T-helper 17 cell (primary cell): Measurements from ENCODE around the gene CPSF4. TPM values are rescaled to one million over a fixed set of nuclear protein-coding genes. Genes with fewer than 3 reads are reported as not detected.

Experiments
- ATAC-seq: fragments of 150-1000 bp; cut with Tn5 transposase; 2 replicates; pipeline ENCODE4 v1.10.0; 2021; ENCODE audit warnings: mild to moderate bottlenecking, moderate library complexity
- DNase-seq, 3 donors: peaks; one replicate each; pipeline versions ENCODE4 v3.0.0 to v3.0.0-alpha.2; 2020 to 2021
- H3K9me3 ChIP-seq: one replicate; pipeline ENCODE4 v1.7.0; 2013; ENCODE audit warnings: low read length, mild to moderate bottlenecking; ENCODE audit not compliant: control insufficient read depth, poor library complexity, severe bottlenecking
- H3K27ac Mint-ChIP-seq: one replicate; pipeline ENCODE4 v1.8.0; 2022; ENCODE audit warnings: mild to moderate bottlenecking, moderate library complexity, mixed read lengths
- H3K27me3 Mint-ChIP-seq: one replicate; pipeline ENCODE4 v1.8.0; 2022; ENCODE audit warnings: mixed read lengths
- H3K36me3 Mint-ChIP-seq: one replicate; pipeline ENCODE4 v1.8.0; 2022; ENCODE audit warnings: low read depth, mixed read lengths
- H3K4me1 Mint-ChIP-seq: one replicate; pipeline ENCODE4 v1.8.0; 2022; ENCODE audit warnings: mild to moderate bottlenecking, mixed read lengths
- H3K4me3 Mint-ChIP-seq: one replicate; pipeline ENCODE4 v1.8.0; 2022; ENCODE audit warnings: mild to moderate bottlenecking, moderate library complexity, mixed read lengths
- total RNA-seq, 4 donors: library from RNA in 2 of 4; stranded (reverse) in 2 of 4; gene quantifications; one replicate each; pipeline ENCODE4 v1.2.3 and lab custom pipeline; 2022 to 2026

Gene CPSF4
- total RNA-seq (10 to 100 TPM; 35.0 to 42.9 TPM), total RNA-seq (lab: John Stamatoyannopoulos, UW) (28.1 to 46.9 reads per million in 2 donors)

DNA sequence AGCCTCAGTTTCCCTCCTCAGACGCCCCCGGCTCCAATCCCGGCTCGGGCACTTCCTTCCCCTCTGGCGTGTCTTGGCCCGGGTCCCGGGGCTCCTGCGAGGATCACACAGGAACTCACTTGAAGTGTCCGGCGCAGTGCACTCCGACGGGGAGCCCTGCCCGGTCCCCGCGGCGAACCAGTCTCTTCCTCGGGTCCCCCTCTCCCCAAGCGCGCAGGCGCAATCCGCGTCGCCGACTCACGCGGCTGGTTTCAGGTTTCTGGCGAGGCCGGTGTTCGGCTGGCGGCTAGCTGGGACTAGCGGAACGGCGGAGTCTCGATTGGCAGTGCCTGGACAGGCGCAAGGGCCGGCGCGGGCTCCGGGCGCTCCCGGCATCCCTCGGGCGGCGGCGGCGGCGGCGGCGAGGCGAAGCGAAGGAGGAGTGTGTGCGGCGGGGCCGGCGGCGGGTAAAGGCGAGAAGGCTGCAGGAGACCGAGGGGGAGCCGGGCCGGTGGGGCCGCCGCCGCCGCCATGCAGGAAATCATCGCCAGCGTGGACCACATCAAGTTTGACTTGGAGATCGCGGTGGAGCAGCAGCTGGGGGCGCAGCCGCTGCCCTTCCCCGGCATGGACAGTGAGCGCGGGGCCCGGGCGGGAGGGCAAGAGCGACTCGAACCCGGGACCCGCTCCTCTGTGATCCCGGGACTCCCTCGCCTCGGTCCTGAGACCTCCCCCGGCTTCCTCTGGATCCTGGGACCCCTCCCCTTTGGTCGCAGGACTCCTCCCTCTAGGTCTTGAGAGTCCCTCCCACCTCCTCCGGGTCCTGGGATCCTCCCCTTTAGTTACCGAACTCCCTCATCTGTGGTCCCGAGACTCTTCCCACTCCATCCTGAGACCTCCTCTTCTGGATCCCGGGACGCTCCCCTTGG lies at the start of gene CPSF4, which contains the start of gene PTCD1:
Gene CPSF4, plus strand, starts transcription at position 371 of the 908 bp plus-strand sequence. Its CDS starts 140 bp downstream, at position 511.
Gene PTCD1, minus strand, starts transcription at position 226 of the 908 bp plus-strand sequence. CDS start 3,556 bp downstream, outside the sequence.
- Mint-ChIP-seq H3K4me3 (peak within 1 kb of the TSS; percentile 98), H3K4me1 (peaks cover 30% of the 10 kb centered on the region), H3K27ac (peak within 1 kb of the TSS; percentile 95), H3K27me3 (no peaks in the 10 kb centered on the region), H3K36me3 (peaks cover 5% of the 10 kb centered on the region)
- ATAC-seq: peak; percentile 90
- H3K9me3 ChIP-seq: no peaks in the 10 kb centered on the region
- peak; percentile 71 to 80 (median 73) for DNase-seq

DNA sequence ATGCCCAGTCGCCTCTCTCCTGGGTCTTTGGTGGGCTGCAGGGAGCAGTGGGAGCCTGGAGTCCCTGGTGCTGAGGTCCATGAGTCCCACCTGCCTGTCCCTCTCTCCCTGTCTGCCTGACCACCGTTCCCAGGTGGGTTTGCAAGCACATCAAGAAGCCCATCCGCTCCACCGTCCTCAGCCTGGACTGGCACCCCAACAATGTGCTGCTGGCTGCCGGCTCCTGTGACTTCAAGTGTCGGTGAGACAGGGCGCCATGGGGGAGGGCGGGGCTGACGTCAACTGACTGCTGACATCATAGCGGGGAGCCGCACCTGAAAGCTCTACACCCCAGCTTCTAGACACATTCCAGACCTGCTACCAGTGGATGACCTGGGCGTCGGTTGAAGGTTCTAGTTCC lies 49.0 kb upstream of the CPSF4 start:
- H3K27ac Mint-ChIP-seq: no peak overlapping the region
- peaks cover 16% of the 10 kb centered on the region for H3K4me1 Mint-ChIP-seq
- no peaks in the 10 kb centered on the region for H3K9me3 ChIP-seq
- no peak overlapping the region for H3K4me3 Mint-ChIP-seq
- no peaks in the 10 kb centered on the region for H3K36me3 Mint-ChIP-seq
- ATAC-seq (no peak), DNase-seq (no peak)
- no peaks in the 10 kb centered on the region for H3K27me3 Mint-ChIP-seq

DNA sequence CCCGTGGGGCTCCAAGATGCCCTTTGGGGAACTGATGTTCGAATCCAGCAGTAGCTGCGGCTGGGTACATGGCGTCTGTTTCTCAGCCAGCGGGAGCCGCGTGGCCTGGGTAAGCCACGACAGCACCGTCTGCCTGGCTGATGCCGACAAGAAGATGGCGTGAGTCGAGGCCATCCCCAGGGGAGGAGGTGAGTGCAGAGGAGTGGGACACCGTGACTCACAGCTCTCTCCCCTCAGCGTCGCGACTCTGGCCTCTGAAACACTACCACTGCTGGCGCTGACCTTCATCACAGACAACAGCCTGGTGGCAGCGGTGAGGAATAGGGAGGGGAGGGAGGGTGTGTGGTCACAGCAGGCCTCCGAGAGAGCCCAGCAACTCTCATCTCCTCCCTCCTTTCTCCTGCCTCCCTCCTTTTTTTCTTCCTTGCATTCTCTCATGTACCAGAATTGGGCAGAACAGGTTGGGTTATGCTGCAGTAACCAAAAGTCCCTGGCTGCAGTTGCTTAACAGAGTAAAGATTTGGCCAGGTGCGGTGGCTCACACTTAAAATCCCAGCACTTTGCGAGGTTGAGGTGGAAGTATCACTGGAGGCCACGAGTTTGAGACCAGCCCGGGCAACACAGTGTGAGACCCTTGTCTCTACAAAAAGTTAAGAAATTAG lies 47.7 kb upstream of the CPSF4 start:
- Mint-ChIP-seq H3K27me3 (no peaks in the 10 kb centered on the region), H3K36me3 (no peaks in the 10 kb centered on the region), H3K4me1 (peaks cover 17% of the 10 kb centered on the region), H3K4me3 (peak overlapping the region; percentile 33), H3K27ac (peak overlapping the region; percentile 86)
- no peaks in the 10 kb centered on the region for H3K9me3 ChIP-seq
- no peak for DNase-seq
- no peak for ATAC-seq

DNA sequence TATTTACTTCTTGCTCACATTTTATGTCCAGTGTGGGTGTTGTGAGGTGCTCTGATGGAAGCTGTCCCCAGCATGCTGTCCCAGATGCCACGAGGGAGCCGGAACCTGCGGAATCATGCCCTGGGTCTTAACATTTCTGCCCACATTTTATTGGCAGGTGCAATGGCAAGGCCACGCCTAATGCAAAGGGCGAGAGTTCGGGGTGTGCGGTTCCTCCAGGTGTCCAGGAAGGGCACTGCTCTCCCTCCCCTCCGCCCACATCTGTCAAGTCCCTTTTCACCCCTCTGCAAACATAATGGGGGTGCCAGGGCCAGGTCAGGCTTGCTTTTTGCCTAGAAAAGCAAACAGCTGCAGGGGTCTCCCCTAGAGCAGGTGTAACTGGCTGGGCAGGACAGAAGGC lies 46.7 kb upstream of the CPSF4 start:
- H3K27ac Mint-ChIP-seq: peak overlapping the region; percentile 86
- H3K36me3 Mint-ChIP-seq: no peaks in the 10 kb centered on the region
- H3K4me1 Mint-ChIP-seq: peaks cover 14% of the 10 kb centered on the region
- ATAC-seq (no peak), DNase-seq (no peak)
- no peaks in the 10 kb centered on the region for H3K9me3 ChIP-seq
- H3K4me3 Mint-ChIP-seq: peak overlapping the region; percentile 87
- no peaks in the 10 kb centered on the region for H3K27me3 Mint-ChIP-seq

DNA sequence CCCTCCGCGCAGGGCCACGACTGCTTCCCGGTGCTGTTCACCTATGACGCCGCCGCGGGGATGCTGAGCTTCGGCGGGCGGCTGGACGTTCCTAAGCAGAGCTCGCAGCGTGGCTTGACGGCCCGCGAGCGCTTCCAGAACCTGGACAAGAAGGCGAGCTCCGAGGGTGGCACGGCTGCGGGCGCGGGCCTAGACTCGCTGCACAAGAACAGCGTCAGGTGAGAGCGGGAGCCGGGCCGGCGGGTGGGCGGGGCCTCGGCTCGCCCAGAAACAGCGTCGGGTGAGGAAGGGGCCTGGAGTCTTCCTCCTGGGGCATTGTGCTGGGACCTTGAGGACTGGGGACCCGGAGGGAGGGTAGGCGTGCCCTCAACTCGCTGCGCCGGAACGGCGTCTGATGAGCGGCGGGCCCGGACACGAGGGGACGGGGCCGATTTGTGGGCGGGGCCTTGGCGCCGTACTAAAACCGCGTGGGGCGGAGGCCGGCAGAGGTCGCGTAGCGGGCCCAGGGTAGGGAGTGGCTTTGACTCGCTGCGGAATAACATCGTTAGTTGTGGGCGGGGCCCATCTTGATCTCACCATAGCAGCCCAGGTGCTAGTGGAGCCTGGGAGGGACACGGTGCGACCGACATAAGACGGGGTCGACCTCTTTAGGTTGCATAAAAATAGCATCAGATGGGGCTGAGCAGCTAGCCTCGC lies 45.9 kb upstream of the CPSF4 start:
- DNase-seq: peak; percentile 77 to 80 (median 80)
- H3K4me3 Mint-ChIP-seq: peak overlapping the region; percentile 87

DNA sequence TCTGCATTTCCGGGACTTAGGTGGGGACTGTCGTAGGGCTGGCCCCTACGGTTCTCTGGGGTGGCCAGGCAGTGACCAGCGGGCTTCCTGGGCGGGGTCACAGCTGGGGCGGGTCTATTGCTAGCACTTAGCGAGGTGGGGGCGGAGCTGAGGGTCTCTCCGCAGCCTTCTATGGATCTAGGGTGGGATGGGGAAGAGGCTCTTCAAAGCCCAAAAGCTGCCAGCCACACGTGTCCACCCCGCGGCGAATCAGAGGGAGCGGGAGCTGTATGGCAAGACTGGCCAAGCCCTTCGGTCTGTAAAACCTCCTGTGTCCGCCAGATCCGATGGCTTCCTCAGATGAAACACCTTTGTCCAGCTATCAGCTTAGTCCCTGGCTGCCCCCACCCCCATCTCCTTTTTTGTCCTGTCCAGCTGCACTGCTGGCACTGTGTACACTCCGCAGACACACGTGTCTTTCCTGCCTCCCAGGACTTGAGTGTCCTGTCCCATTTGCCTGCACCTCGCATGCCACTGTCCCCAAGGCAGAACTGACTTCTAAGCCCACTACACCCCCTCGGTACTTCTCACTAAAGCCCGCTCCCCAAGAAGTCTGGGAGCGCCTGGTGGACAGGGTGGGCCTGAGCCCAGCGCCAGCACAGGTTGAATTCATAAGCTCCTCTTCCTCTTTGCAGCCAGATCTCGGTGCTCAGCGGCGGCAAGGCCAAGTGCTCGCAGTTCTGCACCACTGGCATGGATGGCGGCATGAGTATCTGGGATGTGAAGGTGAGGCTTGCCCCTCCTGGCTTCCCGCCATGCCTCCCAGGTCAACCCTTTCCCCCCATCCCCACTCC lies 45.2 kb upstream of the CPSF4 start:
- Mint-ChIP-seq H3K27me3 (no peaks in the 10 kb centered on the region), H3K4me1 (peaks cover 20% of the 10 kb centered on the region), H3K36me3 (peaks cover 2% of the 10 kb centered on the region), H3K27ac (peak overlapping the region; percentile 86), H3K4me3 (peak overlapping the region; percentile 87)
- DNase-seq (no peak), ATAC-seq (no peak)
- no peaks in the 10 kb centered on the region for H3K9me3 ChIP-seq

More for the DNA sequence above, 45.9 kb upstream of the CPSF4 start:
- peak; percentile 97 for ATAC-seq
- Mint-ChIP-seq H3K27ac (peak overlapping the region; percentile 86), H3K27me3 (no peaks in the 10 kb centered on the region), H3K4me1 (peaks cover 14% of the 10 kb centered on the region), H3K36me3 (peaks cover 1% of the 10 kb centered on the region)
- H3K9me3 ChIP-seq: no peaks in the 10 kb centered on the region

DNA sequence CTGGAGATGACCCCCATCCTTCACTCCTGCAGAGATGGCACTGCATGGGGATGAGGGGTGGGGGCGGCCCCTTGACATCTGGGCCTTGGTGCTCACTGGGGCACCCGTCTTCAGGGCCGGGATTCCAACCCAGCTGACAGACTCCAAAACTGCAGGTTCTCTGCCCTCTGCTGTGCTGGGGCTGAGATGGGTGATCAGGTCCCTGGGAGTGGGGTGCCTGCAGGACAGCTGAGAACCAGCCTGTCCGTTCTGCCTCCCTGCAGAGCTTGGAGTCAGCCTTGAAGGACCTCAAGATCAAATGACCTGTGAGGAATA lies 44.6 kb upstream of the CPSF4 start:
- H3K27ac Mint-ChIP-seq: peak overlapping the region; percentile 86
- no peaks in the 10 kb centered on the region for H3K9me3 ChIP-seq
- no peak for DNase-seq
- H3K27me3 Mint-ChIP-seq: no peaks in the 10 kb centered on the region
- peaks cover 24% of the 10 kb centered on the region for H3K4me1 Mint-ChIP-seq
- no peak for ATAC-seq
- H3K36me3 Mint-ChIP-seq: peaks cover 2% of the 10 kb centered on the region
- peak overlapping the region; percentile 9 for H3K4me3 Mint-ChIP-seq

DNA sequence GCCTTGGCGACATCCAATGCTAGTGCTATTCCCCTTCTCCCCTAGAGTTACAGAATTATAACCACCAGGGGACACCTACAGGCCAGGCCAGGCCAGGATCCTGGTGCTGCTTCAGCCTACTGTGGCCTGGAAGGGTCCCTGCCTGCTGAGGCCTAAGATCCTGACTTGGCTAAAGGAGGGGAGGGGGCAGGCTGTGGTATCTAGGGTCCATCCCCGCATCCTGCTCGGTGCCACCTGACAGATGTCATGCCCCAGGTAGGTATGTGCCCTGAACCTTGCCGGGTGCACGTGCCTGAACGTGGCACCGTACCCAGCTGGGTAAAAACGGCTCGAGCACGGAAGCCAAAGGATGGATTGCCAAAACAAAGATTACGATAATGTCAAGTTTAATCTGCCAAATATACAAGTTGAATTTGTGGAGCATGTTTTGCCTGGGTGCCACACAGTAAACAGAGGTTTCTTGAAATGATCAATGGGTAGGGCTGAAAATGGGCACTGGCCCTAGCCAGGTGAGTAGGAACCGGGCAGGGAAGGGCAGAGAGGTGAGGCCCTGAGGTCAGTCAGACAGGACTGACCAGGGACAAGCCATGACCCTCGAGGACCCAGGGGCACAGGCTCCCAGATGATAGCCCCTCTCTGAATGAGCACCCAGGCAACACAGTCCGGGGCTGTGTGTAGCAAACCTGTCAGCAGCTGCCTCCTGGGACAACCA lies 43.0 kb upstream of the CPSF4 start:
- H3K4me3 Mint-ChIP-seq: no peak overlapping the region
- ATAC-seq: no peak
- H3K27ac Mint-ChIP-seq: no peak overlapping the region
- H3K4me1 Mint-ChIP-seq: peaks cover 24% of the 10 kb centered on the region
- no peaks in the 10 kb centered on the region for H3K27me3 Mint-ChIP-seq
- no peaks in the 10 kb centered on the region for H3K9me3 ChIP-seq
- no peak for DNase-seq
- peaks cover 2% of the 10 kb centered on the region for H3K36me3 Mint-ChIP-seq

DNA sequence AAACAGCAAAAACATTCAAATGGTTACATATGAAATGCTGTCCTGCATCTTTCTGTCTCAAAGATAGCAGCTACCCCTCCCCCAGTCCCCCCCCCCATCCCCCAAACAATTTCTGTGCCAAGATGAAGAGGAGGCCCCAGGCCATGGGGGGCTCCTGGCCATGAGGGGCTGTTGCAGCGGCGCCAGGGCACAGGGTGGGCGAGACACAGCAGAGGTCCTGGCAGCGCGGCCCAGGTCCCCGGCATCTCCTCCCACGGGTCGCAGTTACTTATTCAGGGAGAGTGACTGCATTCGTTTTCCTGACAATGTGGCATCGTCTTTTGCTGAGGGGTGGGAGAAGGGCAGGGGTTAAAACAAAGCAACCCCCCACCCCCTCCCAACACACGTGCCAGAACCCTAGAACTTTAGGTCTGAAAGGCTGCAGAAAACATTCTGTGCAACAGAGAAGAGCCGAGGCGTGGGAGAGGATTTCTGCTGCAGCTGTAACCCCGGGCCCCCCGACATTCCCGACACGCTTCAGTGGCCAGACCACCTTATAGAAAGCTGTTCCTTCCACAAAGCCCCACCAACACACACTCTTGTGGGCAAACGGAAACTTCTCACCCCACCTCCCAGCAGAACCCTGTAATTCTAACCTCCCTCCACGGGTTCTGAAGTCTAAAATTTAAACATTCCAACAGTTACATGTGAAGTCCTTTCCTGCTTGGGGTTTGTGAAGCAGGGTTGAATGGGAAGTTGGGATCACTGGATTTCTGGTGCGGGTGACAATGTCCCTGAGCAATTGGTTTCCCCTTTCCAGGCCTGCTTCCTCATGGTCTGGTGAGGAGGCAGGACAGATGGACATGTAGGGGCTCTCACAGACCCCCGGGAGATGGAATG lies 42.1 kb upstream of the CPSF4 start:
- no peak overlapping the region for H3K4me3 Mint-ChIP-seq
- H3K4me1 Mint-ChIP-seq: peaks cover 28% of the 10 kb centered on the region
- H3K27ac Mint-ChIP-seq: peak overlapping the region; percentile 85
- ATAC-seq: no peak
- H3K36me3 Mint-ChIP-seq: peaks cover 2% of the 10 kb centered on the region
- no peaks in the 10 kb centered on the region for H3K27me3 Mint-ChIP-seq
- no peaks in the 10 kb centered on the region for H3K9me3 ChIP-seq
- no peak for DNase-seq

DNA sequence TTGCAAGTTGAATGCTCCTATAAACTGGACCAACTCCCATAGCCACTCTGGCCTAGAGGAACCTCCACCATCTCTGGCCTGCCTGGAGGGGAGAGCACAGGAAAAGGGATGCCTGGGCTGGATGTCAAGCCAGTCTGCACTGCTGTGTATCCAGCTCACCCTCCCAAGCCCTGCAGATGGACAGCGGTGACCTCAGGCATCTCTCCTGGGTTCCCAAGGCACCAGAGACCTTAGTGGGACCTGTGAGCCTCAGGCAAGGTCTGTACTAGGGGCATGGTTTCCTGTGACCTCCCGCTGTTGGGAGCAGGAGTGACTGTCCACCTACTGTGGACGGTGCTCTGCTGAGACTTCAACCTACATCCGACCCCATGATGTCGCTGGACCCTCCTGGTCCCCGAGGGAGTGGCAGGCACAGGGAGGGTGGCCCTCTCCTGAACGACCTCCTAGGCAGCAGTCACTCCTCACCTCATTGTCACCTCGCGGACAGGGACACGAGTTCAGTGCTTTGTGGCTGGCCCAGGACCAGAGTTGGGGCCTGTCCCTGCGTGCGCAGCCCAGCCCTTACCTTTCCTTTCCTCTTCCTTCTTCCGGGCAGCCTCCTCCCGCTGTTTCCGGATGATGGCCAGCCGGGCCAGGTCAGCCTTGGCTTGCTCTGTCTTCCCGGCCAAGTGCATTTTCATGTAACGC lies 41.3 kb upstream of the CPSF4 start:
- DNase-seq (no peak), ATAC-seq (no peak)
- H3K27me3 Mint-ChIP-seq: no peaks in the 10 kb centered on the region
- peaks cover 28% of the 10 kb centered on the region for H3K4me1 Mint-ChIP-seq
- H3K36me3 Mint-ChIP-seq: peaks cover 2% of the 10 kb centered on the region
- peak overlapping the region; percentile 62 for H3K4me3 Mint-ChIP-seq
- H3K9me3 ChIP-seq: no peaks in the 10 kb centered on the region
- peak overlapping the region; percentile 85 for H3K27ac Mint-ChIP-seq

DNA sequence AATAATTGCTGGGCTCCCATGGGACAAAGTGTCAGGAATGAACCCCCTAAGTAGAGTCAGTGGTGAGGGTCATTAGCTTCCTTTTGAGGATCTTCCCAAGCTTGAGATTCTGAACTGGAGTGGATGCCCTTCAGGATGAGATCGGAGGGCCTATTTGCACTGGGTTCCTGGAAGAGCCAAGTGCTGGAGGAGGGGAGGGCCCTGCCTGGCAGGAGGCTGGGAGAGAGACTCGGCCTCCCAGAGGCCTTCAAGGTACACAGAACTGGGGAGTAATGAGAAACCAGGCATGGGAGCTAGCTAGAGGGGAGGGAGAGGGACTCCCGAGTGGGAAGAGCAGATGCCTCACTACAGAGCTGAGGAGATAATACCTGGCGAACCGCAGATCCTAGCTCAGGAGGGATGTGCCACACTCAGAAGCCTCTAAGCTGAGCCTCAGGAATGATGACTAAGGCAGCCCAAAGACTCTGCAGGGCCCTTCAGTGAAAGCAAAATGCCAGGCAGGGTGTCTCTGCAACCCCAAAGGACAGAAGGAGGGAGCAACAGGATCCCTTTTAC lies 39.8 kb upstream of the CPSF4 start:
- peak overlapping the region; percentile 85 for H3K27ac Mint-ChIP-seq
- peaks cover 24% of the 10 kb centered on the region for H3K4me1 Mint-ChIP-seq
- peaks cover 8% of the 10 kb centered on the region for H3K36me3 Mint-ChIP-seq
- H3K4me3 Mint-ChIP-seq: no peak overlapping the region
- no peaks in the 10 kb centered on the region for H3K27me3 Mint-ChIP-seq
- no peak for ATAC-seq
- H3K9me3 ChIP-seq: no peaks in the 10 kb centered on the region
- DNase-seq: no peak
